SK-N-MC (cell line): ENCODE measurements around the gene ZNF430.

ENCODE experiments used
- DNase-seq: peaks from one replicate; pipeline ENCODE4 v3.0.0-alpha.2; 2011; ENCODE audit warnings: low read depth, low spot score
- H3K27ac ChIP-seq: fragments of 200-600 bp; sonication (generic); 2 replicates; pipeline ENCODE4 v1.5.1; 2016; ENCODE audit warnings: mixed run types
- H3K36me3 ChIP-seq: fragments of 200-600 bp; sonication (generic); 2 replicates; pipeline ENCODE4 v1.6.1; 2017; ENCODE audit warnings: antibody characterized with exemption, low read length, mixed read lengths; ENCODE audit not compliant: insufficient read depth
- H3K4me3 ChIP-seq: fragments of 200-600 bp; sonication (generic); 2 replicates; pipeline ENCODE4 v1.5.1; 2016
- H3K9ac ChIP-seq: fragments of 200-600 bp; sonication (generic); 2 replicates; pipeline ENCODE4 v1.8.0; 2017; ENCODE audit warnings: mixed run types, mixed read lengths; ENCODE audit not compliant: insufficient read length
- H3K9me3 ChIP-seq: fragments of 200-600 bp; sonication (generic); 2 replicates; pipeline ENCODE4 v1.6.1; 2017; ENCODE audit warnings: low read depth, mild to moderate bottlenecking, antibody characterized with exemption, low read length, moderate library complexity, mixed read lengths
- EZH2 ChIP-seq: fragments of 200-600 bp; sonication (generic); IDR thresholded peaks from one replicate; pipeline ENCODE4 v1.6.1; 2017; ENCODE audit warnings: antibody characterized with exemption
- FOXP2 ChIP-seq: optimal IDR thresholded peaks from 2 replicates; pipeline ENCODE3; 2011; ENCODE audit warnings: mild to moderate bottlenecking, moderate library complexity; ENCODE audit not compliant: insufficient read depth; ENCODE audit errors: extremely low read length, control extremely low read depth
- POLR2AphosphoS5 ChIP-seq: IDR thresholded peaks from 2 replicates; pipeline ENCODE4 v1.6.1; 2012; ENCODE audit warnings: mild to moderate bottlenecking, low read depth, low read length, borderline replicate concordance

ZNF430 gene

DNA sequence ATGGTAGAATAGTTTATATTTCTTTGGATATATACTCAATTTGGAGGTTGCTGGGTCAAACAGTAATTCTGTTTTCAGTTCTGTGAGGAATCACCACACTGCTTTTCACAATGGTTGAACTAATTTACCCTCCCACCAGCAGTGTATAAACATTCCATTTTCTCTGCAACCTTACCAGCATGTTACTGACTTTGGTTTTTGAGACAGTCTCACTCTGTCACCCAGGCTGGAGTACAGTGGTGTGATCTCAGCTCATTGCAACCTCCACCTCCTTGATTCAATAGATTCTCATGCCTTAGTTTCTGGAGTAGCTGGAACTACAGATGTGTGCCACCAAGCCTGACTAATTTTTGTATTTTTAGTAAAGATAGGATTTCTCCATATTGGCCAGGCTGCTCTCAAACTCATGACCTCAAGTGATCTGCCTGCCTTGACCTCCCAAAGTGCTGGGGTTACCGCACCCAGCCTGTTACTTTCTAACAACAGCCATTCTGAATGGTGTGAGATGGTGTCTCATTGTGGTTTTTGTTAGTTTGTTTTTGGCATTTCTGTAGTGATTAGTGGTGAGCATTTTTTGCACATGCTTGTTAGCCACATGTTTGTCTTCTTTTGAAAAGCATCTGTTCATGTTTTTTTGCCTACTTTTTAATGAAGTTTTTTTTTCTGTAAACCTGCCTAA, 74.0 kb downstream of the ZNF430 start:
- Histone ChIP-seq H3K9me3 (no peaks in the 10 kb centered on the region), H3K36me3 (peaks cover 8% of the 10 kb centered on the region; the same call in 1 of the 2 replicates)
- TF ChIP-seq POLR2AphosphoS5 (no peak), EZH2 (no peak), FOXP2 (no peak)

DNA sequence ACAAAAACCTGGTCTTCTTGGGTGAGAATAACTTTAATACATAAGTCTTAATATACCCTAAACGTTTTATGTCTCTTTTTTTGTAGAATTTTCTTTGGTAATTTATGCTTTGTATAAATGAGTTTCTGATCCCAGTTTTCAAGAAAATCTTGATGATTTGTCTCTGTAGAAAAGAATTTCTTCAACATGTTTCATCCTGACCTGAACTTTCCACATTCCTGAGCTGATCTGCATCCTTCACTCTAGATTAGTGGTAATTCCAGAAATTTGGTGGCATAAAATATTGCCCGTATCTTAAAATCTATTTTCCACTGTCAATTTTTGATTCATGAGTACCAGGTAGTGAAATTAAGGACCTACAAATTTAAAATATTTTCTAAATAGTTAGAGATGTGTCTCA, 77.8 kb downstream of the ZNF430 start:
- TF ChIP-seq FOXP2 (no peak), EZH2 (no peak), POLR2AphosphoS5 (no peak)
- H3K4me3 ChIP-seq: no peak overlapping the region
- peaks cover 12% of the 10 kb centered on the region; the same call in 1 of the 2 replicates for H3K36me3 ChIP-seq
- no peak for DNase-seq
- H3K27ac ChIP-seq: no peak overlapping the region
- H3K9ac ChIP-seq: no peak overlapping the region
- no peaks in the 10 kb centered on the region for H3K9me3 ChIP-seq

More for the DNA sequence above, 74.0 kb downstream of the ZNF430 start:
- Histone ChIP-seq H3K4me3 (no peak overlapping the region), H3K9ac (no peak overlapping the region), H3K27ac (no peak overlapping the region)
- no peak for DNase-seq

- TF ChIP-seq EZH2: no peak
- no peak for TF ChIP-seq POLR2AphosphoS5
- no peak for TF ChIP-seq FOXP2
- no peak overlapping the region for H3K9ac ChIP-seq
- no peak overlapping the region for H3K27ac ChIP-seq
- no peaks in the 10 kb centered on the region for H3K9me3 ChIP-seq
- DNase-seq: no peak
- H3K4me3 ChIP-seq: no peak overlapping the region
- peaks cover 14% of the 10 kb centered on the region; the same call in 1 of the 2 replicates for H3K36me3 ChIP-seq
Observed at GRCh38 chr19:21101521-21102242, 81.2 kb downstream of the ZNF430 start.

DNA sequence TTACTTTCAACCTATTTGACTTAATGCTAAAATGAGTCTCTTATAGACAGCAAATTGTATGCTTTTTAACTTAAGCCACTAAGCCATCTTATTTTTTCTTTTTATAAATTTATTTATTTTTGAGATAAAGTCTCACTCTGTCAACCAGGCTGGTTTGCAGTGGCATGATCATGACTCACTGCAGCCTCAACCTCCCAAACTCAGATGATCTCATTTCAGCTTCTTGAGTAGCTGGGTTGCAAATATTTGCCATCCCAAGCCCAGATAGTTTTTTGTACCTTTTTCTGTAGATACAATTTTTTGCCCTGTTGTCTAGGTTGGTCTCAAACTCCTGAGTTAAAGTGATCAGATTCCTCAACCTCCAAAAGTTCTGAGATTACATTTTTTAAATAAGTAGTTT, 88.7 kb downstream of the ZNF430 start:
- TF ChIP-seq EZH2: no peak
- no peak for TF ChIP-seq FOXP2
- no peak for TF ChIP-seq POLR2AphosphoS5
- H3K4me3 ChIP-seq: no peak overlapping the region
- peaks cover 8% of the 10 kb centered on the region; the same call in 1 of the 2 replicates for H3K36me3 ChIP-seq

More for the DNA sequence above, 88.7 kb downstream of the ZNF430 start:
- H3K9ac ChIP-seq: no peak overlapping the region
- no peak for DNase-seq
- H3K9me3 ChIP-seq: no peaks in the 10 kb centered on the region; the same call in 1 of the 2 replicates
- no peak overlapping the region for H3K27ac ChIP-seq
